K562 (cell line): Measurements from ENCODE around the gene CCR5AS.
A peak's percentile ranks its signal among the peaks of the same experiment; 100 is the strongest.

ENCODE experiments used
- CBFA2T3 ChIP-seq: fragments of 450-650 bp; IDR thresholded peaks from 2 replicates; pipeline ENCODE4 v1.6.1; 2017
- CCAR2 ChIP-seq: fragments of 200-400 bp; formaldehyde crosslinking; IDR thresholded peaks from 2 replicates; pipeline ENCODE4 v1.6.1; 2017; ENCODE audit warnings: mild to moderate bottlenecking, low read depth, low read length
- DNMT1 ChIP-seq: fragments of 450-650 bp; IDR thresholded peaks from 2 replicates; pipeline ENCODE4 v1.6.1; 2016; ENCODE audit warnings: antibody characterized with exemption, mild to moderate bottlenecking
- DPF2 ChIP-seq: fragments of 450-650 bp; IDR thresholded peaks from 2 replicates; pipeline ENCODE4 v1.6.1; 2016
- FOSL1 ChIP-seq: fragments of 200-800 bp; sonication (Bioruptor generic); conservative IDR thresholded peaks from 2 replicates; pipeline ENCODE4 v1.6.1; 2016; ENCODE audit warnings: missing genetic modification characterization, missing compliant biosample characterization
- FOXP4 ChIP-seq: sonication (generic); formaldehyde crosslinking; IDR thresholded peaks from 2 replicates; pipeline ENCODE4 v1.8.0; 2022; ENCODE audit warnings: mild to moderate bottlenecking, missing genetic modification reagents, borderline replicate concordance
- HIVEP1 ChIP-seq: fragments of 250-450 bp; sonication (Bioruptor Pico); IDR thresholded peaks from 2 replicates; pipeline ENCODE4 v1.4.0; 2020; ENCODE audit warnings: mild to moderate bottlenecking
- MECOM ChIP-seq: fragments of 250-450 bp; sonication (Bioruptor Pico); IDR thresholded peaks from 2 replicates; pipeline ENCODE4 v1.8.0; 2022; ENCODE audit warnings: inconsistent platforms
- NBN ChIP-seq: fragments of 450-650 bp; IDR thresholded peaks from 2 replicates; pipeline ENCODE4 v1.6.1; 2016; ENCODE audit warnings: low read depth, mild to moderate bottlenecking
- NCOR1 ChIP-seq: fragments of 450-650 bp; IDR thresholded peaks from 2 replicates; pipeline ENCODE4 v1.6.1; 2016; ENCODE audit warnings: mild to moderate bottlenecking, moderate library complexity
- SIN3B ChIP-seq: fragments of 450-650 bp; IDR thresholded peaks from 2 replicates; pipeline ENCODE4 v1.6.1; 2017; ENCODE audit warnings: low read depth, mild to moderate bottlenecking, moderate library complexity
- SNIP1 ChIP-seq: fragments of 450-650 bp; IDR thresholded peaks from 2 replicates; pipeline ENCODE4 v1.7.1; 2017; ENCODE audit warnings: low read depth, mild to moderate bottlenecking
- SPI1 ChIP-seq: IDR thresholded peaks from 2 replicates; pipeline ENCODE4 v1.6.1; 2011; ENCODE audit warnings: low read depth, low read length, control low read depth, borderline replicate concordance
- YBX1 ChIP-seq: fragments of 450-650 bp; IDR thresholded peaks from 2 replicates; pipeline ENCODE4 v1.7.1; 2016; ENCODE audit warnings: mild to moderate bottlenecking
- ZEB2 ChIP-seq: fragments of 450-650 bp; IDR thresholded peaks from 2 replicates; pipeline ENCODE4 v1.6.1; 2016
- ZFX ChIP-seq: sonication (generic); formaldehyde crosslinking; IDR thresholded peaks from 2 replicates; pipeline ENCODE4 v1.8.0; 2022; ENCODE audit warnings: mild to moderate bottlenecking, missing genetic modification reagents, moderate library complexity
- ZNF121 ChIP-seq: sonication (generic); formaldehyde crosslinking; conservative IDR thresholded peaks from 2 replicates; pipeline ENCODE4 v1.8.0; 2022; ENCODE audit warnings: missing genetic modification reagents
- TF ChIP-seq, protein P1 (sequence below): sonication (generic); formaldehyde crosslinking; IDR thresholded peaks from 2 replicates; pipeline ENCODE4 v1.8.0; 2023; ENCODE audit warnings: mild to moderate bottlenecking, missing genetic modification reagents
- TF ChIP-seq, protein P2 (sequence below), 3 experiments: IDR thresholded peaks in 2 of 3; conservative IDR thresholded peaks in 1 of 3; 2 replicates each; pipeline ENCODE4 v1.5.1; 2011 to 2012; ENCODE audit warnings: low read length in 3 of 3, mild to moderate bottlenecking in 3 of 3, control low read depth in 2 of 3, improper control_type of control experiment in 1 of 3, inconsistent platforms in 1 of 3, low read depth in 1 of 3, mixed read lengths in 1 of 3, moderate library complexity in 1 of 3; ENCODE audit not compliant: insufficient read depth in 2 of 3
- TF ChIP-seq, protein P3 (sequence below): sonication (generic); formaldehyde crosslinking; IDR thresholded peaks from 2 replicates; pipeline ENCODE4 v1.8.0; 2022; ENCODE audit warnings: missing genetic modification reagents, mild to moderate bottlenecking, moderate library complexity, borderline replicate concordance
- TF ChIP-seq, protein P4 (sequence below): sonication (generic); formaldehyde crosslinking; IDR thresholded peaks from 2 replicates; pipeline ENCODE4 v1.8.1; 2022; ENCODE audit warnings: missing genetic modification reagents

The CCR5AS gene

DNA sequence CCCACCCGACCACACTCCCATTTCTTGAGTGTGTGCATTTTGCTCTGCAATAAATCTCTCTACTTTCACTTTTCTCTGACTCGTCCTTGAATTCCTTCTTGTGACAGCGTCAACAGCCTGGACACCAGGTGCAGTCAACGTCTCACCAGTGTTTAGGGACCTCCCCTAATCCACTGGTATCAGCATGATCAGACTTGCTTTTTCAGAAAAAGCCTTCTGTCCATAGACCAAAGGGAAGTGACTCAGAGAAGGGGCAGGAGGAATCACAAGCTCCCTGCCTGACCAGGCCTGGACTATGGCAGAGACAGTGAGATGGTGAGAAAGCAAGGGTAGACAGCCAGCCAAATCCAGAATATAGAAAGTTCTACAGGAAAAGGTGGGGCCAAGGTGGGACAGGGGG is 20.7 kb downstream of the CCR5AS start (continued):
- TF ChIP-seq SIN3B (no peak), DNMT1 (no peak), MECOM (CRISPR knock-in tag) (no peak), SPI1 (peak; percentile 45; the same call in 1 of the 2 replicates), NCOR1 (no peak; the same call in 1 of the 2 replicates), DPF2 (0 out of 2 replicates have a peak, but pooled peaks have one; percentile 32), HIVEP1 (no peak), ZEB2 (peak; percentile 74), FOSL1 (tag) (peak; percentile 93), SNIP1 (no peak), FOXP4 (CRISPR knock-in tag) (no peak), YBX1 (no peak), ZFX (CRISPR knock-in tag) (peak; percentile 22; the same call in 1 of the 2 replicates), ZNF121 (CRISPR knock-in tag) (no peak), CCAR2 (no peak), NBN (peak; percentile 34; the same call in 1 of the 2 replicates), CBFA2T3 (peak; percentile 63)
- TF ChIP-seq, protein P1, sequence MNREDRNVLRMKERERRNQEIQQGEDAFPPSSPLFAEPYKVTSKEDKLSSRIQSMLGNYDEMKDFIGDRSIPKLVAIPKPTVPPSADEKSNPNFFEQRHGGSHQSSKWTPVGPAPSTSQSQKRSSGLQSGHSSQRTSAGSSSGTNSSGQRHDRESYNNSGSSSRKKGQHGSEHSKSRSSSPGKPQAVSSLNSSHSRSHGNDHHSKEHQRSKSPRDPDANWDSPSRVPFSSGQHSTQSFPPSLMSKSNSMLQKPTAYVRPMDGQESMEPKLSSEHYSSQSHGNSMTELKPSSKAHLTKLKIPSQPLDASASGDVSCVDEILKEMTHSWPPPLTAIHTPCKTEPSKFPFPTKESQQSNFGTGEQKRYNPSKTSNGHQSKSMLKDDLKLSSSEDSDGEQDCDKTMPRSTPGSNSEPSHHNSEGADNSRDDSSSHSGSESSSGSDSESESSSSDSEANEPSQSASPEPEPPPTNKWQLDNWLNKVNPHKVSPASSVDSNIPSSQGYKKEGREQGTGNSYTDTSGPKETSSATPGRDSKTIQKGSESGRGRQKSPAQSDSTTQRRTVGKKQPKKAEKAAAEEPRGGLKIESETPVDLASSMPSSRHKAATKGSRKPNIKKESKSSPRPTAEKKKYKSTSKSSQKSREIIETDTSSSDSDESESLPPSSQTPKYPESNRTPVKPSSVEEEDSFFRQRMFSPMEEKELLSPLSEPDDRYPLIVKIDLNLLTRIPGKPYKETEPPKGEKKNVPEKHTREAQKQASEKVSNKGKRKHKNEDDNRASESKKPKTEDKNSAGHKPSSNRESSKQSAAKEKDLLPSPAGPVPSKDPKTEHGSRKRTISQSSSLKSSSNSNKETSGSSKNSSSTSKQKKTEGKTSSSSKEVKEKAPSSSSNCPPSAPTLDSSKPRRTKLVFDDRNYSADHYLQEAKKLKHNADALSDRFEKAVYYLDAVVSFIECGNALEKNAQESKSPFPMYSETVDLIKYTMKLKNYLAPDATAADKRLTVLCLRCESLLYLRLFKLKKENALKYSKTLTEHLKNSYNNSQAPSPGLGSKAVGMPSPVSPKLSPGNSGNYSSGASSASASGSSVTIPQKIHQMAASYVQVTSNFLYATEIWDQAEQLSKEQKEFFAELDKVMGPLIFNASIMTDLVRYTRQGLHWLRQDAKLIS (CRISPR knock-in tag), result 0 out of 2 replicates have a peak, but pooled peaks have one; percentile 26
- TF ChIP-seq, protein P2, sequence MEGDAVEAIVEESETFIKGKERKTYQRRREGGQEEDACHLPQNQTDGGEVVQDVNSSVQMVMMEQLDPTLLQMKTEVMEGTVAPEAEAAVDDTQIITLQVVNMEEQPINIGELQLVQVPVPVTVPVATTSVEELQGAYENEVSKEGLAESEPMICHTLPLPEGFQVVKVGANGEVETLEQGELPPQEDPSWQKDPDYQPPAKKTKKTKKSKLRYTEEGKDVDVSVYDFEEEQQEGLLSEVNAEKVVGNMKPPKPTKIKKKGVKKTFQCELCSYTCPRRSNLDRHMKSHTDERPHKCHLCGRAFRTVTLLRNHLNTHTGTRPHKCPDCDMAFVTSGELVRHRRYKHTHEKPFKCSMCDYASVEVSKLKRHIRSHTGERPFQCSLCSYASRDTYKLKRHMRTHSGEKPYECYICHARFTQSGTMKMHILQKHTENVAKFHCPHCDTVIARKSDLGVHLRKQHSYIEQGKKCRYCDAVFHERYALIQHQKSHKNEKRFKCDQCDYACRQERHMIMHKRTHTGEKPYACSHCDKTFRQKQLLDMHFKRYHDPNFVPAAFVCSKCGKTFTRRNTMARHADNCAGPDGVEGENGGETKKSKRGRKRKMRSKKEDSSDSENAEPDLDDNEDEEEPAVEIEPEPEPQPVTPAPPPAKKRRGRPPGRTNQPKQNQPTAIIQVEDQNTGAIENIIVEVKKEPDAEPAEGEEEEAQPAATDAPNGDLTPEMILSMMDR (IDR thresholded peaks at IDR 0.05 in 2 of 3, conservative IDR thresholded peaks at IDR 0.05 in 1 of 3; ENCODE audit: insufficient read depth in 2 of 3, low read depth in 1 of 3, low read length in 3 of 3), result no peak
- TF ChIP-seq, protein P3, sequence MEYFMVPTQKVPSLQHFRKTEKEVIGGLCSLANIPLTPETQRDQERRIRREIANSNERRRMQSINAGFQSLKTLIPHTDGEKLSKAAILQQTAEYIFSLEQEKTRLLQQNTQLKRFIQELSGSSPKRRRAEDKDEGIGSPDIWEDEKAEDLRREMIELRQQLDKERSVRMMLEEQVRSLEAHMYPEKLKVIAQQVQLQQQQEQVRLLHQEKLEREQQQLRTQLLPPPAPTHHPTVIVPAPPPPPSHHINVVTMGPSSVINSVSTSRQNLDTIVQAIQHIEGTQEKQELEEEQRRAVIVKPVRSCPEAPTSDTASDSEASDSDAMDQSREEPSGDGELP (CRISPR knock-in tag), result 0 out of 2 replicates have a peak, but pooled peaks have one; percentile 23
- TF ChIP-seq, protein P4, sequence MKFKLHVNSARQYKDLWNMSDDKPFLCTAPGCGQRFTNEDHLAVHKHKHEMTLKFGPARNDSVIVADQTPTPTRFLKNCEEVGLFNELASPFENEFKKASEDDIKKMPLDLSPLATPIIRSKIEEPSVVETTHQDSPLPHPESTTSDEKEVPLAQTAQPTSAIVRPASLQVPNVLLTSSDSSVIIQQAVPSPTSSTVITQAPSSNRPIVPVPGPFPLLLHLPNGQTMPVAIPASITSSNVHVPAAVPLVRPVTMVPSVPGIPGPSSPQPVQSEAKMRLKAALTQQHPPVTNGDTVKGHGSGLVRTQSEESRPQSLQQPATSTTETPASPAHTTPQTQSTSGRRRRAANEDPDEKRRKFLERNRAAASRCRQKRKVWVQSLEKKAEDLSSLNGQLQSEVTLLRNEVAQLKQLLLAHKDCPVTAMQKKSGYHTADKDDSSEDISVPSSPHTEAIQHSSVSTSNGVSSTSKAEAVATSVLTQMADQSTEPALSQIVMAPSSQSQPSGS (CRISPR knock-in tag), result no peak
